Measurements from ENCODE around the gene SERPINH1.

DNA sequence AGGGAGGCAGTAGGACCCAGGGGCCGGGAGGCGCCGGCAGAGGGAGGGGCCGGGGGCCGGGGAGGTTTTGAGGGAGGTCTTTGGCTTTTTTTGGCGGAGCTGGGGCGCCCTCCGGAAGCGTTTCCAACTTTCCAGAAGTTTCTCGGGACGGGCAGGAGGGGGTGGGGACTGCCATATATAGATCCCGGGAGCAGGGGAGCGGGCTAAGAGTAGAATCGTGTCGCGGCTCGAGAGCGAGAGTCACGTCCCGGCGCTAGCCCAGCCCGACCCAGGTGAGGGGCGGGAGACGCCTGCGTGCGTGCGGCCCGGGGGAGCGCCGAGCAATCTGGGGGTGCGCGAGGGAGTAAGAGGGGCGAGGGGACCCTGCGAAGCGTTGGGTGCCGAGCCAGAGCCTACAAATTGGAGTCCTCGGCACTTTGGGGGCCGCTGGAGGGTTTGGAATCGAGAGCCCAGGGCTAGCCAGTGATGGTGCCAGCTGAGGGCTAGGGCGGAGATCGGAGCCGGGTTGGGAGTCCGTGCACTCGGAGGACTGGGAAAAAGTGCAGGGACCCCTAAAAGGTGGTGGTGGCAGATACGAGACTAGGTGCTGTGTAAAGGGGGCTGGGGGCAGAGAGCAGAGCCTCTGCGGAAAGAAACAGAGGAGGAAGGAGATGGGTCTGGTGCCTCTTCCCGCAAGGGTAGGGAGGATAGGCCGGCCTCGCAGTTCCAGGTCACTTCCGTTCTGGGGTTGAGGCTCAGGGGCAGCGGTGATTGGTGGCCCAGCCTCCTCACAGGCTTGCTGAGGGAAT is at the start of gene SERPINH1:
- TF ChIP-seq POLR2A (IDR thresholded peaks at IDR 0.05; ENCODE audit: low read depth, low read length) (peak; percentile 93), TAF1 (IDR thresholded peaks at IDR 0.05; ENCODE audit: borderline replicate concordance, low read depth, low read length) (peak; percentile 69)
